H7 (cell line): ENCODE data around the gene HACD2. TPM values are rescaled to one million over a fixed set of nuclear protein-coding genes. Genes with fewer than 3 reads are reported as not detected.

Source experiments
- DNase-seq: peaks from one replicate; pipeline ENCODE4 v3.0.0; 2012
- H3K27me3 ChIP-seq: 2 replicates; pipeline ENCODE4 v1.6.0; 2011; ENCODE audit warnings: mild to moderate bottlenecking, low read length; ENCODE audit not compliant: control insufficient read depth, insufficient read depth
- H3K36me3 ChIP-seq: replicated peaks from 2 replicates; pipeline ENCODE4 v1.5.1; 2011; ENCODE audit warnings: low read length; ENCODE audit not compliant: control insufficient read depth, insufficient read depth
- H3K4me3 ChIP-seq: 2 replicates; pipeline ENCODE4 v1.5.1; 2011; ENCODE audit warnings: low read depth, mild to moderate bottlenecking, control low read depth, low read length, moderate library complexity; ENCODE audit not compliant: insufficient read depth
- total RNA-seq: library from RNA; depleted of rRNA; stranded (reverse); fragments of >200 nt; shearing (Covaris generic); gene quantifications from 2 replicates; pipeline ENCODE4 v1.2.3, GENCODE V29; 2014

The HACD2 gene
- total RNA-seq, 1 experiment from 2014 or later = 17.2 TPM

- no peaks in the 10 kb centered on the region for H3K36me3 ChIP-seq
- no peaks in the 10 kb centered on the region; the same call in 1 of the 2 replicates for H3K27me3 ChIP-seq
- DNase-seq = no peak
- no peak overlapping the region for H3K4me3 ChIP-seq
Measured at GRCh38 chr3:123480428-123480827, 104.4 kb downstream of the HACD2 start.

DNA sequence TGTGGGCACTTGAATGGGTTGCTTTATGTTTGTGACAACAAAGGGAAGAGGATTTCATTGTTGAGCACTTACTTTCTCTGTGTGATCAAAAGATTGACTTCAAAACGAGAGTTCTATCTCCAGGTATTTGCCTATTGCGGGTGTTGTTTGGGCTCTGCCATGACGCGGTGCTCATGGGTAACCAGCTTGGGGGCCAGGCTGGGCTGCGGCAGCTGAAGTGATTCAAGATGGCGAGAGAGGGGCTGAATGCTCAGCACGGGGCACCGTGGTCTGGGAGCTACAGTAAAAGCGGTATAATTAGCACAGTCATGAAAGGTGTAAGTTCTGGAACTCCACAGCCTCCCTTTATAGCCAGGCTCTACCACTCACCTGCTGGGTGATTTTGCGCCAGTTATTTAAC, 105.0 kb downstream of the HACD2 start:
- Histone ChIP-seq H3K36me3 (no peaks in the 10 kb centered on the region), H3K27me3 (no peaks in the 10 kb centered on the region; the same call in 1 of the 2 replicates), H3K4me3 (no peak overlapping the region)
- no peak for DNase-seq

- Histone ChIP-seq H3K36me3 (no peaks in the 10 kb centered on the region), H3K27me3 (no peaks in the 10 kb centered on the region; the same call in 1 of the 2 replicates), H3K4me3 (no peak overlapping the region)
- DNase-seq = no peak
Measured at GRCh38 chr3:123478314-123478713, 106.5 kb downstream of the HACD2 start.

GRCh38 chr3:123476967-123477750, 107.7 kb downstream of the HACD2 start:
- no peak for DNase-seq
- Histone ChIP-seq H3K36me3 (no peaks in the 10 kb centered on the region), H3K4me3 (no peak overlapping the region), H3K27me3 (no peaks in the 10 kb centered on the region; the same call in 1 of the 2 replicates)

DNA sequence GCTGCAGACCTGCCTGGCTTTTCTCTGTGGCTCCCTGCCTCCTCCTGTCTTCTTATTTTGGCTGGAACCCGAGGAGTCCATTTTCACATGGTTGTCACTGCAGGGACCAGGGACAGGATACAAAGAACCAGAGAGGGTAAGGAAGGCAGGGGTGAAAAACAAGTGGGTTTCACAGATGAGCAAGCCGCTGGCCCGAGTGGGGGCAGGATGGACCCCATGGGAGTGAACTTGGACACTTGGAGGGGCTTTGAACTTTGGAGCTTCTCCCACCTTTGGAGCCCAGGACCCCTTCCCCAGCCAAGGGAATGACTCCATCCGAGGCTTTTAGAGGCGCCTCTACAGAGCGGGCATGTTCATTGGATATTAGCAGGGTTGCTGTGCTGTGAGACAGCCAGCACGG, 109.1 kb downstream of the HACD2 start:
- DNase-seq = no peak
- no peaks in the 10 kb centered on the region for H3K36me3 ChIP-seq
- H3K4me3 ChIP-seq = no peak overlapping the region
- no peaks in the 10 kb centered on the region; the same call in 1 of the 2 replicates for H3K27me3 ChIP-seq

- no peak for DNase-seq
- H3K27me3 ChIP-seq = no peaks in the 10 kb centered on the region
- no peak overlapping the region for H3K4me3 ChIP-seq
- H3K36me3 ChIP-seq = no peaks in the 10 kb centered on the region
Measured at GRCh38 chr3:123471106-123471505, 113.7 kb downstream of the HACD2 start.

DNA sequence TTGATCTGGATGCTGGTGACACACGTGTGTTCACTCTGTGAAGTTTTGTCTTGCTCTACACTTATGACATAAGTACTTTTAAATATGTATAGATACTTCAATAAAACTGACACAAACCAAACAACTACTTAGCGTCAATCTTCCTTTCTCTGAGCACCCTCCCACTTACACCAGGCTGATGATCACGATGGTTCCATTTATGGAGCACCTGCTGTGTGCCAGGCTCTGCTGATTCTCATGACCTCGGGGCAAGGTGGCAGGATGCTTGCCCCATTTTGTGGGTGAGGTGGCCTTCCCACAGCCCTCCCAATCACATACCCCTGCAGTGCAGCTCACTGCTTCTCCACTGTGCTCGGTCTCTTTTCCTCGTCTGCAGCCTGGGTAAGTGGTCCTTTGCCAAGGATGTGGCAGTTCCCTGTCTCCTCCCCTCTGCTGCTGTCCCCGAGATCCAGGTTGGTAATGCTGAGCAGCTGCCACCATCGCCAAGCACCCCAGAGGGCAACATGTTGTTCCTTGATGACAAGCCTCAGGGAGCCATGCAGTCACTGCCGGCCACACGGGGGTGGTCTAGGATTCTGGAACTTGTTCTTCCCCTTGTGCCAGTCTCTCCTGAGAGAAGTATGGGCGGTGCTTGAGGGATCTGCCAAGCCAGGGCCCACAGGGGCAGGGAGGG, 115.4 kb downstream of the HACD2 start:
- Histone ChIP-seq H3K36me3 (no peaks in the 10 kb centered on the region), H3K4me3 (no peak overlapping the region), H3K27me3 (no peaks in the 10 kb centered on the region)
- peak; percentile 5 for DNase-seq

DNA sequence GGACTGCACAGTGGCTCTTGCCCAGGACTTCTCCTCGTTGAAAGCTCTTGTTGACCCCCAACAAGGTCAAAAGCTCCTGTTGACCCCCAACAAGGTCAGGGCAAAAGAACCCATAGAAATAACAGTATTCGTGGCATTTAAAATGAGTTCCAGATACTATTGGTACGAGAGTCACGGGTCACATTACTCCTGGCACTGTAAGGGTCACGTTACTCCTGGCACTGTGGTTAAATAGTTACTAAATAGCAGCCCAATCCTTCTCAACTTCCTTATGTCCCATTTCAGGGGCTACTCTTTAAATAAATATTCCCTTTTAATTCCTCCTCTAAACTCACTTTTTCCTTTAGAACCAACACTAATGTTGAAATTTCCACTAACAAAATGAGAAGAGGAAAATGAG, 117.8 kb downstream of the HACD2 start:
- Histone ChIP-seq H3K36me3 (no peaks in the 10 kb centered on the region), H3K4me3 (no peak overlapping the region), H3K27me3 (no peaks in the 10 kb centered on the region)
- no peak for DNase-seq

GRCh38 chr3:123464211-123464610, 120.6 kb downstream of the HACD2 start:
- Histone ChIP-seq H3K4me3 (no peak overlapping the region), H3K36me3 (no peaks in the 10 kb centered on the region), H3K27me3 (no peaks in the 10 kb centered on the region)
- no peak for DNase-seq

GRCh38 chr3:123459862-123460261, 125.0 kb downstream of the HACD2 start:
- H3K4me3 ChIP-seq = no peak overlapping the region
- no peaks in the 10 kb centered on the region for H3K36me3 ChIP-seq
- DNase-seq = no peak
- no peaks in the 10 kb centered on the region for H3K27me3 ChIP-seq

DNA sequence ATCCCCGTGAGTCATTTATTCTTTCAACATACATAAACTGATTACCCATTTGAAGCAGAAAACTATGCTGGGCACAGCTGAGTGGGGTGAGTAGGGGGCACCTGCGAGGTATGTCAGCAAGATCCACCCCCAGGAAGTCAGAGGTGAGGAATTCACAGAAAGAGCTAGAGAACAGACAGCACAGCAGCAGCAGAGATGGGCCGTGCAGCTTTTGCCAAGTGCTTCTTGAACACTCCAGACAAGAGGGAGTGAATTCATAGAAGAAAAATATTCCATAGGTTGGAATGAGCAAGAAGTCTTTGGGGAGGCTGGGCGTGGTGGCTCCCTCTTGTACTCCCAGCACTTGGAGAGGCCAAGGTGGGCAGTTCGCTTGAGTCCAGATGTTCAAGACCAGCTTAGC, 126.6 kb downstream of the HACD2 start:
- Histone ChIP-seq H3K27me3 (no peaks in the 10 kb centered on the region), H3K4me3 (no peak overlapping the region), H3K36me3 (no peaks in the 10 kb centered on the region)
- no peak for DNase-seq

DNA sequence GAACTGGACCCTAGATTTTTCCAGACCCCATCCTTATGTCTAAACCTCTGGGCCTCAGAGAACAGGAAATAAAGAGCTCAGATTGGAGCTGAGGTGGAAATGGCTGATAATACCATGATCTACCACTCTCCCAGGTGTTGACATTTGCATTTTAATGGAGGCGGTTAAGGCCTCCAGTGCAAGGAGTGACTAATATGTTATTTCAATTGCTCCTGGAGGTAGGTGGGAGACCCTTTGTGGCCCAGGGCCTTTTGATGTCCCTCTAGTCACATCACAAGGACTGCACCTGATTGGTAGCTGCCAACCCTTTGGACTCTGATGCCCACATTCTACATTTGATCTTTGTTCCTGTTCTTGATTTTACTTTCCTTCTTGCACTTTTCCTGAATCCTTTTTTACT, 127.0 kb downstream of the HACD2 start:
- DNase-seq = peak; percentile 50
- H3K36me3 ChIP-seq = no peaks in the 10 kb centered on the region
- H3K27me3 ChIP-seq = no peaks in the 10 kb centered on the region
- no peak overlapping the region for H3K4me3 ChIP-seq

DNA sequence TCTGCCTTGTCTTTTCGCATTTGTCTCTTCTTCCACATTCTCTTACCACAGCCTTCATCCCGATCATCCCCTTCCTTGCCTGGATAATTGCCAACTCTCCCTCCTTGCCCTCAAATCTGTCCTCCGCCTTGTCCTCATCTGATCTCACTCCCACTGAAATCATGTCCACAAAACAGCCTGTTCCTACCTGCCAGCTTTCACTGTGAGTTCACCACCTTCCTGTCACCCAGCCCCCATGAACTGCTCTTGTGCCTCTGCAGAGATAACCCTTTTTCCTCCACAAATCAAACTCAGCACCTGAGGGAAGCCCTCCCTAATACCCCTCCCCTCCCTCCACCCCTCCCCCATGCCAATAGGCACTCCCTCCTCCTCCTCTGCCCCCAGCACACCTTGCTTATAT, 131.2 kb downstream of the HACD2 start:
- Histone ChIP-seq H3K36me3 (no peaks in the 10 kb centered on the region), H3K27me3 (peaks cover 21% of the 10 kb centered on the region), H3K4me3 (no peak overlapping the region)
- no peak for DNase-seq

DNA sequence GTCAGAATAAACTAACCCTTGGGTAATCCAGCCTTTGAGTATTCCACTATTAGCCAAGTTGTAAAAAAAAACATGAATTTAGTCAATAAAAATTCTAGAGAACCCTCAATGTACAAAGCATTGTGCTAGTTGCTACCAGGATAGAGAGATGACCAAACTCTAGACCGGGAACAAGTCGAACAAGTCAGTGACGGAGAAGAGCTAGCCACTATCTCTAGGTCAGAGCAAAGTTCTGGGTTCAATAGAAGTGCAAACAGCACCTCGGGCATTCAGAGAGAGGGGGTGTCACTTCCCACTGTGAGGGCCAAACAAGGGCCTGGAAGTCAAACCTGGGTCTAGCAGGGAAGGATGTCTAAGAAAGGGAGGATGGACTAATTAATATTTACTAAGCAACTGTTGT, 133.7 kb downstream of the HACD2 start:
- Histone ChIP-seq H3K4me3 (no peak overlapping the region), H3K36me3 (no peaks in the 10 kb centered on the region), H3K27me3 (peaks cover 43% of the 10 kb centered on the region)
- no peak for DNase-seq

DNA sequence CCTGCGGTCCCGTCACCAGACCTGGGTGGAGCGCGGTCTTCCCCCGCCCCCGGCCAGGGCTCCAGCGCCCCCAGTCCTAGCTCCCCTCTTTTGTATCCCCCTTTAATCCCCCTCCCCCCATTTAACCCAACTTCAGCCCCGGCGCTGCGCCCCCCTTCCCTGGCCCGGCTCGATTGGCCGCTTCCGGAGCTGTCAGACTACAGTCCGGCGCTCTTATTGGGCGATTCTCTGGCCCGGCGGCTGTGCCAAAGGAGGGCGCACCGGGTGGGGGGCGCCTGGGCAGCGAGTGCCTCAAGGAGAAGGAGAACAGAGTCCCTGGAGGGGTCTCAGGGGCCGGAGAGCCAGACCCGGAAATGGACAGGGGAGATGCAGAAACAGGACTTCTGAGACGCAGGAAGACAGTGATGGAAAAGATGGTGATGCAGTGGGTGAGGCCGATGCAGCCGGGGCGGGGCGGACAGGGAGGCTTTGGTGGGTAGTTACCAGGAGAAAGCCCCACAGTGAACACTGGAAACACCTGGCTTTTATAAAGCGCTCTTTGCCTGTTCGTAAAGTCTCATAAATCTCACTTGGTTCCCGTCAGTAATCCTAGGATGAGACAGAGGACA, 134.8 kb downstream of the HACD2 start:
- Histone ChIP-seq H3K36me3 (no peaks in the 10 kb centered on the region), H3K4me3 (peak overlapping the region; percentile 59), H3K27me3 (peaks cover 50% of the 10 kb centered on the region)
- peak; percentile 87 for DNase-seq
